Measurements from ENCODE around the gene HHATL. TPM values are rescaled to one million over a fixed set of nuclear protein-coding genes. Genes with fewer than 3 reads are reported as not detected.

Gene HHATL
- total RNA-seq, 1 donor from 2014 or later: not detected

DNA sequence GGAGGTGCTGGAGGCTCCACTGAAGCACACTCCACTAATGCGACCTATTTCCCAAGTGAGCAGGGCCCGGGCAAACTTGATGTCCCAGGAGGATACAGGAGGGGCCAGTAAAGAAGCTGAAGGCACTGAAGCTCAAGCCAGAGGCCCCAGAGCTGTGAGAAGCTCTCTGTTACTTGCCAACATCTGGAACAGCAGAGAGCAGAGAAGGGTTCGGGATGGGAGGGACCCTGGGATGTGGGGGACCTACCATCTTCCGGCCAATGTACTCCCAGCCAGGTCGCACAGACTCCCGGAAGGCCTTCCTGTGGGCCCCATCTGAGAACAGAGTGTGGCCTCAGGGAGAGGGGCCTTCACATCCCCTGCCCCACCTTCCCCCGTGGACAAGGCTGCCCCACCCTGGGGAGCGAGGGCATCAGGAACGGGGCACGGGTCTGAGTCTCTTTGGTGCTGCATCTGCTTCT lies 3.1 kb downstream of the HHATL start:
- no peak for DNase-seq (ENCODE audit: low read depth in 2 of 2)

DNA sequence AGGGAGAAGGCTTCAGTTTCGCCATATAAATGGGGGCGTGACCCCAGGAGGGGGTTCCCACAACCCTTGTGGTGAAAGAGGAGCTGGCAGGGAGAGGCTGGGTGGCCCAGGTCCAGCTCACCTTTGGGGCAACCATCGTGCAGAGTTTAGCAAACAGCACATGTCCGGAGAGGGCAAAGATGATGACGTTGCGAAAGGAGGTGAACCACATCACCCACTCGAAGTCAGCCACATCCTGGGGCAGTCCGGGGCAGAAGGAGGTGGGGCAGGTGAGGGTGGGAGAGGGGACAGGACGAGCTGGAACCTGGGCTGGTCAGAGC lies 3.7 kb downstream of the HHATL start:
- DNase-seq (ENCODE audit: low read depth in 2 of 2): no peak

DNA sequence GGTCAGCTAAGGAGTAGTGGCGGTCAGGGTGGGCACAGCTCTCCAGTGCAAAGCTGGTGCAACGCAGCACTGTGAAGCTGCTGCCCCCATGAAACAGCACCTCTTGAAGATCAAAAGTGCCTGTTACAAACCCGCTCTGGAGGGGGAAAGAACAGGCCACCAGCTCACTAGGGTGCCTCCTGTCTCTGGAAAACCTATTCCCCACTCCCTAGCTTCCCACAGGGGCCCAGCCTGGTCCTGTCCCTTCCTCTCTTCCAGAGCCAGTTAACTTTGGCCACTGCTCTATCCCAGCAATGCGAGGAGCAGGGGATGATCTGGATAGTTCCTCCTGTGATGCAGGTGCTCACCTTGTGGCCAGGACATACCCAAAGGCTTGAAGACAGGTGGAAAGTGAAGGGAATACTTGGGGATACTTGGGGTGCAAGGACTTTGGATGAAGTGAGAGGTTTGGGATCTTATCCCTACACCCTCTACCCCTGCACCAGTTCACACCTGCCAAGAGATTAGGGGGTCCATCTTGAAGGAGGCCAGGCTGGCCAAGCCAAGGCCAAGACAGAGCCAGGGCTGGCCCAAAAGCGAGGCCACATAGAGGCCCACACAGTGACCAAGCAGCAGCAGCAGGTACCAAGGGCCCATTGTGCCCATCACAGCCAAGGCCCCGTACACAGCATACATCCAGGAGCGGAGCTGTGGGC lies 4.2 kb downstream of the HHATL start:
- DNase-seq (ENCODE audit: low read depth in 2 of 2): no peak

DNA sequence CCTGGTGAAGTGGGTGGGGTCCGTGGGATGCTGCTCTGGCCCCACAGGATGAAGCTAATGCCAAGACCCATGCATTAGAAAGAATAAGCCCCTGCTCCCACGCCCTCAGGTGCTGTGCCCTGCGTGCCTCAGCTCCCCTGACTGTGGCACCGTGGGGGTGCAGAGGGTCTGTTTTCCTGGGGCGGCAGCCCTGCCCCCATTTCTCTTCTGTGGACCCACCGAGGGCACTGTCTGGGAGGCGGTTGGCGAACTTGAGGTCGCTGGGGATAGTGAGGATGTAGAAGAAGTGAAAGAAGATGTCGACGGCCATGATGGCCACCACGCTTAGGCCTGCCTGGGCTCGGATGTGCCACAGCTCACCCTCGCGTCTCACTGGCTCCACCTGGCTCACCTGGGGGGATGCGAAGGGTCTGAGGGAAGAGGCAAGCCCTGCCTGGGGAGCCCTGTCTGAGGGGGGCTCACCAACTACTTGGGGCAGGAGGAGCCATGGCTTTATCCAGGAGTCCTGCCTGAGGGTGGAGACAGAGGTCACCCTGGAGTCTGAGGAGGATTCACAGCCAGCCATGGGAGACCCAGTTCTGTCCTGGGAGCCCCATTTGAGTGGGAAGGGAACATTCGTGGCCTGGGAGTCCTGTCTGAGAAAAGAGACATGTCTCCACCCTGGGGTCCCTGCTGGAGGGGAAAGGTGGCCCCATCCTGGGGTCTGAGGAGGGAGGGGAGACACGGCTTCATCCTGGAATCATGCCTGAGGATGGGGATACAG lies 5.1 kb downstream of the HHATL start:
- DNase-seq (ENCODE audit: low read depth in 2 of 2): no peak

DNA sequence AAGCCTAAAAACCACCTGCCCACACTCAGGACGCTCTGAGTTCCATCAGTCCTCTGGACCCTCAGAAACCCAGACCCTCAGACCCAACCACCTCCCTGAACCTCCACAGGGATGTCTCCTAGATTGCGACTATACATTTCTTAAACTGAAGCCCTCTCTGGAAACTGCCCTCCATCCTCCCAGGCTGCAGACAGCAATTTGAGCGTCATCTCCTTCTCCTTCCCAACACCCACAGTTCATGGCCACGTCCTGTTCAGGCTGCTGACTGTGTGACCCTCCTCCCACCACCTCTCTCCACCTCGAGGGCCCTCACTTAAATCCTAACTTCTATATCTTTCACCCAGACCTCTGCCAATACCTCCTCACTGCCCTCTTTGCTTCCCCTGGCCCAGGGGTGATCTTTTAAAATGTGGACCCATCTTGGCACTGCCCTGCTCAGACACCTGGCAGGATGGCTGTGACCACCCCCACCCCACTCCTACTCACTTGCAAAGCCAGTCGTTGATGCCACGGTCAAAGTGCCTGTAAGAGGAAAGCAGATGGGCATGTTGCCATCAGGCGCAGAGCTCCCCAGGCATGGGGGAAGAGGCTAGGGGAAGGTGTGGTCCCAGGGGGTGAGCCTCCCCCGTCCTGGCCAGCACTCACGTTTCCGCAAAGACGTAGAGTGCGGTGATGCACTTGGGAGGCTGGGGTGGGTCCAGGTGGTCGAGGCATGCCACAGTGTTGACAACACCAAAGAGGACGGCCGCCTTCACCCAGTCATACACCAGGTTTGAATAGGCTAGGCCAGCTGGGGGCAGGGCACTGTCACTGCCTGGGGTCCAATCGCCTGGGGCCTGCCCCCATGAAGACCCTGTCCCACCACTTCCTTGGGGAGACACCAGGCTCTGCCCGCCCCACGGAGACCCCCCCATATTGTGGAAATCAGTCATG lies 6.0 kb downstream of the HHATL start:
- no peak for DNase-seq (ENCODE audit: low read depth in 2 of 2)

DNA sequence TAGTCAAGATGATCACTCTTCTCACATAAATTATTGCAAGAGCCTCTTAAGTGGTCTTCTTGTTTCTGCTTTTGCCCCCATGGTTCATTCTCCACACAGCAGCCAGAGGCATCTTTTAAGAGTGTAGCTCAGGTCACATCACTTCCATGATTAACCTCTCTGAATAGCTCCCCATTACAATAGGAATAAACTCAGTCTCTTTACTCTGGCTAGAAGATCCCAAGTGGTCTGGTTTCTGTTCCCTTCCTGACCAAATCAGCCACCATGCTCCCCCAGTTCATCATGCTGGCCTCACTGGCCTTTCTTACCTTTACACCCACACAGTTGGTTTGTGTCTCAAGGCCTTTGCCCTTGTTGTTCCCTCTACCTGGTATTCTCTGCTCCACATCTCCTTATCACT lies 8.2 kb downstream of the HHATL start:
- no peak for DNase-seq (ENCODE audit: low read depth in 2 of 2)

DNA sequence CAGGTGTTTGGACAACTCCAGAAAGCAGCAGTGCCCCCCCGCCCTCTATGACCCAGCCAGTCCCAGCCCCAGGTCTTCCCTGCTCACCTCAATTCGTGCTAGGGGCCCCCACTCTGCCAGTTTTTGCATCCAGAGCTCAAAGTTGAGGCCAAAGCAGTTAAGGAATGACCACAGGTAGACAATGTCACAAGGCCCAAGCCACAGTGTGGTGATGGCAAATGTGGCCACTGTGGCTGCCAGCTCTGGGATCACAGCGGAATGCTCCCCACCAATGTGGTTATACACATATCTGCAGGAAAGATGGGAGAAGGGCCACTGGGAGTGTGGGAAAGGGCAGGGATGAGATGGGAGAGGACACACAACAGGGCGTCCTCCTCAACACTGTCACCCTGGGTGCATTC lies 9.1 kb downstream of the HHATL start:
- no peak for DNase-seq (ENCODE audit: low read depth in 2 of 2)

DNA sequence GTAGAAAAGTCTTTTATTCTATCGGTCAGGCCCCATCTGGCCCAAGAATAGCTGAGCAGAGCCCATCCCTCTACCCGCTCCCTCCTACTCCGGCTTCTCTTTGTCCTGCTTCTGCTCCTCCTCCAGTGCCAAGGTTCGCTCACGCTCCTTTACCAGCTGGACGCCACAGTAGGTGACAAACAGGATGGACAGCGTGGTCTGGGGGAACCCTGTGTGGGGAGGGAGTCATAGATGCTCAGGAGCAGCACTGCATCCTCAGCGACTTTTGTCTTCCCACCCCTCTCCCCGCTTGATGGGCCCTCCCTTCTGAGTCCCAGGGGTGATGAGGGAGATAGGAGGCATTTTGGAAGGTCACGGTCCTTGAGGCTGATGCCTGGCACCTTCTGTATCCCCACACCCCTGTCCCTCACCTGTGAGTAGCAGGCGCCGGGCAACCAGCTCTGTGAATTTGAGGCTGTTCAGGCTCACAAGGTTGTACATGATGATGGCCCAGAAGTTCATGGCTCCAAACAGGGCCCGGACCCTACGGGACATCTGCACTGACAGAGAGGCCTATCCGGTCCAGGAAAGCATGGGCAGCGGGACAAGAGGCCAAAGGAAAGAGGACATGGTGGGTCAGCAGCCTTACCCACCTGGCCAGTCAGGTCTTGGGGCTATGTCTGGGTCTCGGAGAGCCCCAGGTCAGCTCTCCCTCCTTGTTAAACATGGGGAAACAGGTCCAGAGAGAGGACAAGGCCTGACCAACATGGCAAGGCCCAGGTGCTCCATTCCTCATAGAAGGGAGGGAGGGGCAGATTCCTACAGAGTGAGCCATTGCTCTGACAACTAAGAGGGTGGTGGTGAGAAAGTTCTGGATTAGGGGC lies 9.7 kb downstream of the HHATL start:
- no peak for DNase-seq (ENCODE audit: low read depth in 2 of 2)

DNA sequence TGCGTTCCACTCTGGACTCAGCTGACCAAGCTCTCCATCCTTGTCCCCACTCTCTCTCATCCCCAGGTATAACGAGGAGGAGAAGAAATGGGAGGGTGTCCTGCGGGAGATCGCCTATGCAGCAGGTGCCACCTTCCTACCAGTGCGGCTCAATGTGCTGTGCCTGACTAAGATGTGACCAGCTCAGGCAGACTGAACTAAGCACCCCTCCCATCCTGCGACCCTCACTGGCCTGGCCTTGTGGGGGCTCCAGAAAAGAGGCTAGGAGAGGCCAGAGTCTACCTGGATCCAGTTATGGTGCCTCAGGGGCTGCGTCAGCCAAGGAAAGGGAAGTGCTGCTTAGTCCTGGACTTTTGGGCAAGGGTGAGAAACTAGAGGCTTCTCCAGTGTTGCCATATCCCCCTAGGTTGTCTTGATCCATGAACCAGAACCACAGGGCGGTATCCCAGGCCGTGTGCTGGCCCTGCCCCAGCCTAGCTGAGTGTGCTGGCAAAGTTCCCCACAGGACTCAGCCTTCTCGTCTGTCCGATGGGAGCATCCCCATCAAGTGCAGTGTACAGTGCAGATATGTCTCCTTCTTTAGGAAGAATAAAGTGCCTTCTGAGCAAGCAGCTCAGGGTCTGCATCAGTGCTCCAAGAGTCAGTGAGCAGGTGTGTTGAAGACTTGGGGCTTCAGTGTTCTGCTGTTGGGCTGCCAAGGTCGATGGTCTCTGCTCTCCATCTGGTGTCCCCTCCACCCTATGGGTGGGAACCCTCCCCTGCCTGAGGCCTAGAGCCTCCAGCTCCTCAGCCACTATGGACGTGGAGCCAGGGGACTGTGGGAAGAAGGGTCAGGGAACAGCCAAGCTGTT lies 10.6 kb downstream of the HHATL start:
- no peak for DNase-seq (ENCODE audit: low read depth in 2 of 2)

DNA sequence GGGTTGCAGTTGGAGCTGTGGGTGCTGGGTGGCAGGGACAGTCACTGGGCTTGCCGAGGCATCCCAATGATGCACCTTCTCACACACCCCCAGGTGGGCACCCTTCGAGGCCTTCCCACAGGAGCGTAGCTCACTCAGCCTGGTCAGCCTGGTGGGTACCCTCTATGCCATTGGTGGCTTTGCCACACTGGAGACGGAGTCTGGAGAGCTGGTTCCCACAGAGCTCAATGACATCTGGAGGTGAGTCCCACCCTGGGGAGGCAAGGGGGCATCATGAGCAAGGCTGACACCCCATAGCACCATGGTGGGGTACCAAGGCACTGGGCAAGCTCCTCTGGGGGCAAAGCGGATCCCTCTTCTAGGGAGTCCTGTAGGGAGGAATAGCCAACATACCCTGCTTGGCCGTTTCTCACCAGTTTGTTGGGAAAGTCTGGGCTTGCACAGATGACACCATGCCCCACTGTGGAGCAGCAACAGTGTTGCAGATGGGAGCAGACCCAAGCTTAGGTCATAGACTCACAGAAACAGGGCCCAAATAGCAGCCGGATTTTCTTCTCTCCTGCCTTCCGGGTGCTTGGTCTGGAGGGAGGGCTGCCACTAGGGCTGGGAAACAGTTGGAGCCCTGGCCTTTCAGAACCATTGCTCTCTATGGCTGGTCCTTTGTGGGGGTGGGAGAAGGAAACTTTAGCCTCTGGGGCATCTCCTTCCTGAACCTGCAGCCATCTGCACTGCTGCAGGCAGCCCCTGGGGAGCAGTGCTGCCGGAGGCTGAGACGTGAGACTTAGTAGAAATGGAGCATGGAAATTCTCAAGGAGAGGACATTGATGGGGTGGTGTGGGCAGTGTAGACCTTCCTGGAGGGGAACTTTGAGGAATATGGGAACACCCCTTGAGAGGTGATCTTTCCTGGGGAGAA lies 11.6 kb downstream of the HHATL start:
- no peak for DNase-seq (ENCODE audit: low read depth in 2 of 2)

DNA sequence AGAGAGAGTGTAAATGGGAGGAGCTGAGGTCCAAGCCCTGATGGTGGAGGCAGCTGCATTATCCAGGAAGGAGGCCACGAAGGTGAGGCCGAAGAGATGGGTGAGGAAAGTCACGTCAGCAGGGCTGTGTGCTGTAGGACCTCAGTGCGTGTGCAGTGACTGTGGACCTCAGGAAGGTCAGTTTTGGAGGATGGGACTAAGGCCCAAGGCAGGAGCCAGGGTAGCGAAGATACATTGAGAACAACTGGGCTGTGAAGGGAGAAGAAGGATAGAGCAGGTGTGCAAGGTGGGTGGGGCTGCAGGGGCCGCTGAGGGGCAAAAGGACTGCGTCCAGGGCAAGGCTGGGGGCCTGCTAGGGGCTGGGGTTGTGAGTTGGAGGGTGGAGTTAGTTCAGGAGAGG lies 12.4 kb downstream of the HHATL start:
- DNase-seq (ENCODE audit: low read depth in 2 of 2): no peak

DNA sequence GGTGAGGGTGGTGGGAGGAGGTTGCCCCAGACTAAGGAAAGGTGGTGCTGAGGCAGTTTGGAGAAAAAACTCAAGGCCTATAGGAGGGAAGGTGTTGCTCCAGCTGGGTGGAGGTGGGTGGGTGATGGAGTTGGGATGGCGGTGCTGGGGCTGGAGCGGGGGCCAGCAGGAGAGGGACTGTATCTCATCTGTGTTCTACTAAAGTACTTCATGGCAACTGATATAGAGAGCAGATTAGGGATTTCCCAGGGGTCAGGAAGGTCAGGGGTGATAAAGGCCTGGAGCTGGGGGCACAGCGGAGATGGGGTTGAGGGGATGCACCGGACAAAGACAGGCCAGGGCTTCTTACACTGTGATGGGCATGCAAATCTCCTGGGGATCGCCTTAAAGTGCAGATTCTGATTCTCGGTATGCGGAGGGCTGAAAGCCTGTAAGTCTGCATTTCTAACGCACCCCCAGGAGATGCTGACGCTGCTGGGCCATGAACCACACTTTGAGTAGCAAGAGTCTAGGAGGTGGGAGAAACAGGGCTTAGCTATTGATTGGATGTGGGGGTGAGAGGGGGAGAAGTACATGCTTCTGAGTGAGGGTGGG lies 13.1 kb downstream of the HHATL start:
- DNase-seq (ENCODE audit: low read depth in 2 of 2): no peak

DNA sequence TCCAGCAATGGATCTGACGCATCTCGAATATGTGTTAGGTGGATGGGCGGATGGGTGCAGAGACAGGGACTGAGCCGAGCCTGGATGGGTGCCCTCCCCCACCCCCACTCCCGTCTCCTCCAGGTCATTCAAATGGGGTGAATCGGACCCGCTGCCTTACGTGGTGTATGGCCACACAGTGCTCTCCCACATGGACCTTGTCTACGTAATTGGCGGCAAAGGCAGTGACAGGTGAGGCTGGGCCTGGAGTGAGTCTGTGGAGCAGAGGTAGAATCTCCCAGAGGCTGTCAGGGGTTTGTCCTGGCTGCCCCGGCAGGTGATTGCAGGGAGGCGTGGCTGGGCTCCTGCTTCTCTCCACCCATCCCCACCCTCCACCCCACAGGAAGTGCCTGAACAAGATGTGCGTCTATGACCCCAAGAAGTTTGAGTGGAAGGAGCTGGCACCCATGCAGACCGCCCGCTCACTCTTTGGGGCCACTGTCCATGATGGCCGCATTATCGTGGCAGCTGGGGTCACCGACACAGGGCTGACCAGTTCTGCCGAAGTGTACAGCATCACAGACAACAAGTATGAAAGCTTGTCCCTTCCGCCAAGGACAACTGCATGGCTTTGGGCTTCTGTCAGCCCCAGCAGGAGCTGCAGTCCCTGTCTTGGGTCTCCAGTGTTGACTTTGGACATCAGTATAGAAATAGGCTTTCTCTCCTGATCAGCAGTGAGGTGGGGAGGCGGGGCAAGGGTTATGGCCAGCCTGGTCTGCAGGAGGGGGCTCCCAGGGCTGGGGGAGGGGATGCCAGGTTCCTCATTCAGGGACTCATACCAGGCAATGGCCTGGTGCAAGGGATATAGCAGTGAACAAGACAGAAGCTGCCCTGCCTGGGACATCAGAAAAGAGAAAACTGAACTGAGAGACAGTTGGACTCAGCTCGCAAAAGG lies 13.8 kb downstream of the HHATL start:
- DNase-seq (ENCODE audit: low read depth in 2 of 2): no peak

DNA sequence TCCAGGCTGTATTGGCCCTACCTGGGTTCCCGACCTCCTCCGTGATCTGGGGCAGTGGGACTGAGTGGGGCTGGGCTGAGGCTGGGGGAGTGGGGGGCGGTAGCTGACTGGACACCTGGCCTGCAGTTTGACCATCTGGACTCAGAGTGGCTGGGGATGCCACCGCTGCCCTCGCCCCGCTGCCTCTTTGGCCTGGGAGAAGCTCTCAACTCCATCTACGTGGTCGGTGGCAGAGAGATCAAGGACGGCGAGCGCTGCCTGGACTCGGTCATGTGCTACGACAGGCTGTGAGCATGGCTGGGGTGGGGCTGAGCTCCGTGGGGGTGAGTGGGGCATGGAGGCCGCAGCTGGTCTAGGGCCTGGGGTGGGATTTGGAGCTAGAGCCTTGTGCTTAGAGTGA lies 14.6 kb downstream of the HHATL start:
- DNase-seq (ENCODE audit: low read depth in 2 of 2): no peak

DNA sequence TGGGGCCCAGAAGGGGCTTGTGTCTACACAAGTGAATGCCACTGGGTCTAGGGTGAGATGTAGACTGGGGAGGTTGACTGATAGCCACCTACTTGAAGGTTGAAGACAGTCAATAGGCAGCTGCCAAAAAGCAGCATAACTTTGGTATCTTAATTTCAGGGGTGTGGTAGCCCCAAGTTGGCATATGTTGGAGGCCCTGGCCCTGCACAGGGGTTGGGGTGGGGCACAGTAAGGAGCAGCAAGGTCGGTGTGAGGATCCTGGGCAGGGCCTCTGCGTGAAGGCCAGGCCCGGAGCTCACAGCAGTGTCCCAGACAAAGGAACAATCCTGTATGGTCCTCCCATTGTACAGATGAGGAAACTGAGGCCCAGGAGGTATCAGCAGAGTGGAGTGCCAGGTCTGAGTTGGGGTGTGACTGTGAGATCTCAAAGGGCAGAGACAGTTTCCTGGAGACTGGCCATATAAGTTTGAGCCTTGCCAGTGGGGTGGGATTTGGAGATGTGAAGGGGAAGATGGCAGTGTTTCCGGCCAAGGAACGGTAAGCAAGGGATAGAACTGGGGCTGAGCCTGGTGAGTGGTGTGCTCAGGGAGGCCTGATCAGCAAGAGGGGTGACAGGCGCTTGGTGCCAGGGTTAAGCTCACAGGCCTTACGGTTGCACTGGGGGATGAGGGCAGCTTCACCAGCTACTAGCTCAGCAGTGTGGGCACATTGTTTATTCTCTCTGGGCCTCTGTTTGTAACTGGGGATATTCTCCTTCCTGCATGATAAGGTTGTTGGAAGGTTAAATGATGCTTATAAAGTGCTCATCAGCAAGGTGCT lies 15.6 kb downstream of the HHATL start:
- no peak for DNase-seq (ENCODE audit: low read depth in 2 of 2)

DNA sequence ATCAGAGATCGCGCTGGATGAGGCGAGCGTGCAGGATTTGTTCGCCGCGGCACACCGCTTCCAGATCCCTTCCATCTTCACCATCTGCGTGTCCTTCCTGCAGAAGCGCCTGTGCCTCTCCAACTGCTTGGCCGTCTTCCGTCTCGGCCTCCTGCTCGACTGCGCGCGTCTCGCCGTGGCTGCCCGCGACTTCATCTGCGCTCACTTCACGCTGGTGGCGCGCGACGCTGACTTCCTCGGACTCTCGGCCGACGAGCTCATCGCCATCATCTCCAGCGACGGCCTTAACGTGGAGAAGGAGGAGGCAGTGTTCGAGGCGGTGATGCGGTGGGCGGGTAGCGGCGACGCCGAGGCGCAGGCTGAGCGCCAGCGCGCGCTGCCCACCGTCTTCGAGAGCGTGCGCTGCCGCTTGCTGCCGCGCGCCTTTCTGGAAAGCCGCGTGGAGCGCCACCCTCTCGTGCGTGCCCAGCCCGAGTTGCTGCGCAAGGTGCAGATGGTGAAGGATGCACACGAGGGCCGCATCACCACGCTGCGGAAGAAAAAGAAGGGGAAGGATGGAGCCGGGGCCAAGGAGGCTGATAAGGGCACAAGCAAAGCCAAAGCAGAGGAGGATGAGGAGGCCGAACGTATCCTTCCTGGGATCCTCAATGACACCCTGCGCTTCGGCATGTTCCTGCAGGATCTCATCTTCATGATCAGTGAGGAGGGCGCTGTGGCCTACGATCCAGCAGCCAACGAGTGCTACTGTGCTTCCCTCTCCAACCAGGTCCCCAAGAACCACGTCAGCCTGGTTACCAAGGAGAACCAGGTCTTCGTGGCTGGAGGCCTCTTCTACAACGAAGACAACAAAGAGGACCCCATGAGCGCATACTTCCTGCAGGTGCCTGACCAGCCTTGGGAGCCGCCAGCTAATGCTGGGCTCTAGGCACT lies 16.4 kb downstream of the HHATL start:
- DNase-seq (ENCODE audit: low read depth in 2 of 2): peak in 1 of 2 donors; percentile 16

Data from lung microvascular endothelial cell (primary cell).